CD4-positive, alpha-beta T cell (primary cell): Measurements from ENCODE around the gene TIMM44. TPM values are rescaled to one million over a fixed set of nuclear protein-coding genes. Genes with fewer than 3 reads are reported as not detected.

Experiments
- ATAC-seq: fragments of 200-7000 bp; cut with Tn5 transposase; one replicate; pipeline ENCODE4 v1.10.0; 2022; ENCODE audit warnings: mild to moderate bottlenecking; ENCODE audit not compliant: poor library complexity
- CTCF ChIA-PET: fragments of 350-600 bp; sonication (Branson Sonifier 250); formaldehyde crosslinking; loops from one replicate; lab custom pipeline; 2021; ENCODE audit warnings: antibody characterized with exemption, inconsistent platforms; lab: Charles Lee
- POLR2A ChIA-PET: fragments of 350-600 bp; sonication (Branson Sonifier 250); formaldehyde crosslinking; loops from one replicate; lab custom pipeline; 2021; ENCODE audit warnings: antibody characterized with exemption, inconsistent platforms; lab: Charles Lee
- DNase-seq, 14 experiments: peaks; one replicate each; pipeline ENCODE4 v3.0.0-alpha.2; 2013 to 2020; ENCODE audit warnings: mixed read lengths in 2 of 14
- H3K27ac ChIP-seq, 2 donors: one replicate each; pipeline versions ENCODE4 v1.5.1 to v1.7.0; 2013; ENCODE audit warnings: low read length in 2 of 2, low read depth in 1 of 2, mild to moderate bottlenecking in 1 of 2
- H3K27me3 ChIP-seq, 2 experiments: 1 replicate in 1 of 2; 2 replicates in 1 of 2; pipeline versions ENCODE4 v1.6.1 to v1.7.0; 2013; ENCODE audit warnings: low read length in 2 of 2, control low read depth in 1 of 2, mild to moderate bottlenecking in 1 of 2, moderate library complexity in 1 of 2; ENCODE audit not compliant: insufficient read depth in 2 of 2, control insufficient read depth in 1 of 2
- H3K36me3 ChIP-seq: one replicate; pipeline ENCODE4 v1.6.1; 2013; ENCODE audit warnings: low read length, control low read depth; ENCODE audit not compliant: insufficient read depth
- H3K4me1 ChIP-seq: one replicate; pipeline ENCODE4 v1.6.1; 2013; ENCODE audit warnings: low read length, control low read depth; ENCODE audit not compliant: insufficient read depth
- H3K4me3 ChIP-seq: one replicate; pipeline ENCODE4 v1.5.1; 2013; ENCODE audit warnings: mild to moderate bottlenecking, low read length, moderate library complexity
- H3K9me3 ChIP-seq, 2 experiments: 1 replicate in 1 of 2; 2 replicates in 1 of 2; pipeline versions ENCODE4 v1.6.1 to v1.7.0; 2013; ENCODE audit warnings: low read length in 2 of 2, mild to moderate bottlenecking in 2 of 2, control low read depth in 1 of 2, moderate library complexity in 1 of 2; ENCODE audit not compliant: control insufficient read depth in 1 of 2, insufficient read depth in 1 of 2
- H3K27ac Mint-ChIP-seq: one replicate; pipeline ENCODE4 v1.8.0; 2020; ENCODE audit warnings: mixed read lengths
- H3K27me3 Mint-ChIP-seq: one replicate; pipeline ENCODE4 v1.8.0; 2021; ENCODE audit warnings: mixed read lengths
- H3K36me3 Mint-ChIP-seq: one replicate; pipeline ENCODE4 v1.8.0; 2021; ENCODE audit warnings: low read depth, mixed read lengths
- H3K4me1 Mint-ChIP-seq: one replicate; pipeline ENCODE4 v1.8.0; 2021; ENCODE audit warnings: low read depth, mixed read lengths
- H3K4me3 Mint-ChIP-seq: one replicate; pipeline ENCODE4 v1.8.0; 2020; ENCODE audit warnings: mild to moderate bottlenecking, mixed read lengths
- H3K9me3 Mint-ChIP-seq: one replicate; pipeline ENCODE4 v1.8.0; 2020; ENCODE audit warnings: mixed read lengths
- intact Hi-C, 2 experiments: fragments of 100-400 bp; cut with DNase I in 1 of 2; cut with micrococcal nuclease in 1 of 2; formaldehyde crosslinking; loops; one replicate each; pipeline versions ENCODE4 v1.15.1 to v1.9.0; 2023 to 2025; cut with DNase I, micrococcal nuclease
- total RNA-seq, 174 experiments: library from RNA in 2 of 174; stranded (reverse) in 2 of 174; gene quantifications; one replicate each; pipeline ENCODE4 v1.2.3 and lab custom pipeline; 2021 to 2026
- TF ChIP-seq, protein P1 (sequence below): fragments of 200-600 bp; IDR thresholded peaks from one replicate; pipeline ENCODE4 v1.8.0; 2022; ENCODE audit warnings: antibody characterized with exemption, mild to moderate bottlenecking

The TIMM44 gene
- total RNA-seq, 2 experiments from 2014 or later = 83.9 to 85.0 TPM

GRCh38 chr19:7907122-7907521 is 36.3 kb downstream of the TIMM44 start:
- H3K27me3 ChIP-seq = no peaks in the 10 kb centered on the region
- no peak overlapping the region for H3K4me3 ChIP-seq
- peaks cover 43% of the 10 kb centered on the region for H3K36me3 Mint-ChIP-seq
- DNase-seq = peak in 1 of 14 experiments; percentile 33
- H3K9me3 ChIP-seq = no peaks in the 10 kb centered on the region
- POLR2A ChIA-PET = interaction anchor here (1.7 kb wide), 1 partner anchor 14 kb away, joined by 4 read pairs; the partner anchor contains the start of gene SNAPC2
- CTCF ChIA-PET = no interaction called here
- H3K4me1 ChIP-seq = peaks cover 55% of the 10 kb centered on the region
- peaks cover 6% of the 10 kb centered on the region for H3K27me3 Mint-ChIP-seq
- TF ChIP-seq, protein P1, sequence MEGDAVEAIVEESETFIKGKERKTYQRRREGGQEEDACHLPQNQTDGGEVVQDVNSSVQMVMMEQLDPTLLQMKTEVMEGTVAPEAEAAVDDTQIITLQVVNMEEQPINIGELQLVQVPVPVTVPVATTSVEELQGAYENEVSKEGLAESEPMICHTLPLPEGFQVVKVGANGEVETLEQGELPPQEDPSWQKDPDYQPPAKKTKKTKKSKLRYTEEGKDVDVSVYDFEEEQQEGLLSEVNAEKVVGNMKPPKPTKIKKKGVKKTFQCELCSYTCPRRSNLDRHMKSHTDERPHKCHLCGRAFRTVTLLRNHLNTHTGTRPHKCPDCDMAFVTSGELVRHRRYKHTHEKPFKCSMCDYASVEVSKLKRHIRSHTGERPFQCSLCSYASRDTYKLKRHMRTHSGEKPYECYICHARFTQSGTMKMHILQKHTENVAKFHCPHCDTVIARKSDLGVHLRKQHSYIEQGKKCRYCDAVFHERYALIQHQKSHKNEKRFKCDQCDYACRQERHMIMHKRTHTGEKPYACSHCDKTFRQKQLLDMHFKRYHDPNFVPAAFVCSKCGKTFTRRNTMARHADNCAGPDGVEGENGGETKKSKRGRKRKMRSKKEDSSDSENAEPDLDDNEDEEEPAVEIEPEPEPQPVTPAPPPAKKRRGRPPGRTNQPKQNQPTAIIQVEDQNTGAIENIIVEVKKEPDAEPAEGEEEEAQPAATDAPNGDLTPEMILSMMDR = no peak
- no peak overlapping the region for H3K27ac ChIP-seq
- no peak overlapping the region for H3K27ac Mint-ChIP-seq
- intact Hi-C loops = loop anchor here in 1 of 2 experiments (10.0 kb wide), 1 partner anchor 372 kb away; the partner anchor contains the start of gene PNPLA6
- H3K4me3 Mint-ChIP-seq = no peak overlapping the region
- H3K9me3 Mint-ChIP-seq = no peaks in the 10 kb centered on the region
- no peak for ATAC-seq
- peaks cover 55% of the 10 kb centered on the region for H3K36me3 ChIP-seq
- H3K4me1 Mint-ChIP-seq = peaks cover 26% of the 10 kb centered on the region

- ChIA-PET CTCF (no interaction called here), POLR2A (interaction anchor here (1.7 kb wide), 1 partner anchor 15 kb away, joined by 4 read pairs; the partner anchor contains the start of gene SNAPC2)
- Mint-ChIP-seq H3K9me3 (no peaks in the 10 kb centered on the region), H3K36me3 (peaks cover 32% of the 10 kb centered on the region), H3K4me3 (peak overlapping the region; percentile 91), H3K27me3 (peaks cover 6% of the 10 kb centered on the region), H3K4me1 (peaks cover 26% of the 10 kb centered on the region), H3K27ac (peak overlapping the region; percentile 89)
- Histone ChIP-seq H3K9me3 (no peaks in the 10 kb centered on the region), H3K27ac (no peak overlapping the region), H3K27me3 (no peaks in the 10 kb centered on the region), H3K4me3 (no peak overlapping the region), H3K36me3 (peaks cover 42% of the 10 kb centered on the region), H3K4me1 (peaks cover 55% of the 10 kb centered on the region)
- intact Hi-C loops = loop anchor here in 1 of 2 experiments (10.0 kb wide), 1 partner anchor 371 kb away; the partner anchor contains the start of gene PNPLA6
- ATAC-seq = no peak
- DNase-seq = peak in 1 of 14 experiments; percentile 37
- TF ChIP-seq, protein P1 = no peak
These were observed 37.6 kb downstream of the TIMM44 start for GRCh38 chr19:7905859-7906258.

DNA sequence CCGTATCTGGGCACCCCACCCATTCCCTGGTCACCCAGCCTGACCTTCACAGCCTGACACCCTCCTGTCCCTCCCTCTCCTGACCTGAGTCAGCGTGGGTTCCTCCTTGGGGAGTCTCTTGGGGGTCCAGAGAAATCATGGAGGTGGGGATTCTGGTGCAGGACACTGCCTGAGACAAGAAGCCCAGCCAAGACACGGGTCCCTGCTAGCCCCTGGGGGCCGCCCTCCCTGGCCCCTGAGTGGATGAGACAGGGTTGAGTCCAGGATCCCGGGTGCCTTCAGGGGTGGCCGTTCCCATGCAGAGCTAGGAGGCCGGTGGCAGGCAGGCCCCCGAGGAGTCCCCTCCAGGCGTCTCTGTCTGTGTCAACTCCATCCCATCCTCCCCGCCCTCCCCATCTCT is 38.2 kb downstream of the TIMM44 start:
- intact Hi-C loops = loop anchor here in 1 of 2 experiments (10.0 kb wide), 1 partner anchor 370 kb away; the partner anchor contains the start of gene PNPLA6
- no peaks in the 10 kb centered on the region for H3K9me3 ChIP-seq

More for the DNA sequence above, 38.2 kb downstream of the TIMM44 start:
- Histone ChIP-seq H3K4me3 (no peak overlapping the region), H3K27ac (no peak overlapping the region), H3K4me1 (peaks cover 55% of the 10 kb centered on the region), H3K27me3 (no peaks in the 10 kb centered on the region), H3K36me3 (peaks cover 36% of the 10 kb centered on the region)
- ChIA-PET POLR2A (interaction anchor here (1.7 kb wide), 1 partner anchor 16 kb away, joined by 4 read pairs; the partner anchor contains the start of gene SNAPC2), CTCF (no interaction called here)
- Mint-ChIP-seq H3K36me3 (peaks cover 26% of the 10 kb centered on the region), H3K27ac (peak overlapping the region; percentile 89), H3K27me3 (peaks cover 6% of the 10 kb centered on the region), H3K4me3 (peak overlapping the region; percentile 91), H3K4me1 (peaks cover 26% of the 10 kb centered on the region), H3K9me3 (no peaks in the 10 kb centered on the region)
- no peak for ATAC-seq
- TF ChIP-seq, protein P1 = no peak
- peak in 1 of 14 experiments; percentile 37 for DNase-seq
